OCI-LY3 (cell line): ENCODE measurements around the gene NBEA.

Experiments
- EZH2phosphoT487 ChIP-seq: fragments of 200-600 bp; shearing (Covaris generic); IDR thresholded peaks from 2 replicates; pipeline ENCODE4 v1.6.1; 2018; ENCODE audit warnings: antibody characterized with exemption, mixed run types, low read depth
- TF ChIP-seq, protein P1 (sequence below): fragments of 200-600, 300-600 bp; sonication (generic); IDR thresholded peaks from 2 replicates; pipeline ENCODE4 v1.5.1; 2014; ENCODE audit warnings: antibody characterized with exemption, low read length, low read depth

DNA sequence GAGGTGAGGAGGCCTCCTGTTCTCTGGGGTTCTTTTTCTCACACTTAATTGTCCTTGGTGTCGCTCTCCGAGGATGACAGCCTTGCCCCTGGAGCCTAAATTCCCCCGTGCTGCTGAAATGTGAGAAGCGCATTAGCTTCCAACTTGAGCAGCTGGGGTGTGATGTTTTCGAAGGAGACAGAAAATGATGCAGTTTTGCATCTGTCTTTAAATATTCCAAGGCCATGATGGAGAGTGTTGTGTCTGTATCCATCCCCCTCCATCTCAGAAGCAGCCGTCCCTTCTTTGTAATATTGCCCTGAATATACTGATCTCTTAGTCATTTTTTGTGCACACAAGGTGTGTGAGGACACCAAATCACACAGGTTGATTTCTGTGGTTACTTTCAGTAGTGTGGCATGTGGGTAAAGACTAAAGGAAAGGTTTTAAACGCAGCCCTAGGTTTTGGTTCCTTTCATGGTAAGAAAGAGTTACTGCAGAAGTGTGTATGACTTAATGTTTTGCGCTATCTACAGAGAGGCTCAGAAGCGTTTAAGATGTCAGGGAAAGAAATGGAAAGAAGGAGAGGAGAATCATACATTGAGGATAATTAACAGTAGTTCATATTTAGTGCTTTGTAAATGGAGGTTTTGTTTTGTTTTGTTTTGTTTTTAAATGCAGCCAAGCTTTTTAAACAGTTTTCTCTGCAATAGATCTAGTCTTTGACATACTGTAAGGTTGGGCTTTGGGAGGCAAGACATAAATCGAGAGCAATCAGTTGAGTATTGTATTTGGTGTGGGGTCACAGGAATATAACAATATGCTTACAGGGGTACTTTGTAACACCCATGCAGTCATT lies 1.6 kb downstream of the NBEA start:
- TF ChIP-seq, protein P1, sequence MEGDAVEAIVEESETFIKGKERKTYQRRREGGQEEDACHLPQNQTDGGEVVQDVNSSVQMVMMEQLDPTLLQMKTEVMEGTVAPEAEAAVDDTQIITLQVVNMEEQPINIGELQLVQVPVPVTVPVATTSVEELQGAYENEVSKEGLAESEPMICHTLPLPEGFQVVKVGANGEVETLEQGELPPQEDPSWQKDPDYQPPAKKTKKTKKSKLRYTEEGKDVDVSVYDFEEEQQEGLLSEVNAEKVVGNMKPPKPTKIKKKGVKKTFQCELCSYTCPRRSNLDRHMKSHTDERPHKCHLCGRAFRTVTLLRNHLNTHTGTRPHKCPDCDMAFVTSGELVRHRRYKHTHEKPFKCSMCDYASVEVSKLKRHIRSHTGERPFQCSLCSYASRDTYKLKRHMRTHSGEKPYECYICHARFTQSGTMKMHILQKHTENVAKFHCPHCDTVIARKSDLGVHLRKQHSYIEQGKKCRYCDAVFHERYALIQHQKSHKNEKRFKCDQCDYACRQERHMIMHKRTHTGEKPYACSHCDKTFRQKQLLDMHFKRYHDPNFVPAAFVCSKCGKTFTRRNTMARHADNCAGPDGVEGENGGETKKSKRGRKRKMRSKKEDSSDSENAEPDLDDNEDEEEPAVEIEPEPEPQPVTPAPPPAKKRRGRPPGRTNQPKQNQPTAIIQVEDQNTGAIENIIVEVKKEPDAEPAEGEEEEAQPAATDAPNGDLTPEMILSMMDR: no peak; the same call in 1 of the 2 replicates
- no peak for TF ChIP-seq EZH2phosphoT487
